K562 (cell line): ENCODE measurements around the gene DGCR2. TPM values are rescaled to one million over a fixed set of nuclear protein-coding genes. Genes with fewer than 3 reads are reported as not detected.

Source experiments
- CBX1 ChIP-seq: sonication (generic); IDR thresholded peaks from 2 replicates; pipeline ENCODE4 v1.6.1; 2016; ENCODE audit warnings: antibody characterized with exemption, low read depth, mild to moderate bottlenecking
- HMGXB4 ChIP-seq: sonication (generic); formaldehyde crosslinking; IDR thresholded peaks from 2 replicates; pipeline ENCODE4 v1.8.1; 2023; ENCODE audit warnings: mild to moderate bottlenecking, missing genetic modification reagents
- JUND ChIP-seq, 2 experiments: IDR thresholded peaks; 2 replicates in 1 of 2; 3 replicates in 1 of 2; pipeline ENCODE4 v1.6.1; 2011; ENCODE audit warnings: borderline replicate concordance in 2 of 2, low read depth in 2 of 2, low read length in 2 of 2, improper control_type of control experiment in 1 of 2, missing biosample characterization in 1 of 2, missing genetic modification characterization in 1 of 2, missing genetic modification reagents in 1 of 2
- MITF ChIP-seq: IDR thresholded peaks from 2 replicates; pipeline ENCODE4 v1.6.1; 2014; ENCODE audit warnings: antibody characterized with exemption
- NCOA2 ChIP-seq, 2 experiments: fragments of 450-650 bp; IDR thresholded peaks; 2 replicates each; pipeline ENCODE4 v1.6.1; 2018; ENCODE audit warnings: mild to moderate bottlenecking in 2 of 2, moderate library complexity in 1 of 2; ENCODE audit not compliant: partially characterized antibody in 2 of 2
- PHTF2 ChIP-seq: fragments of 250-450 bp; sonication (Bioruptor Pico); IDR thresholded peaks from 2 replicates; pipeline ENCODE4 v1.5.0; 2021; ENCODE audit warnings: mild to moderate bottlenecking
- RFX5 ChIP-seq: IDR thresholded peaks from 2 replicates; pipeline ENCODE4 v1.6.1; 2011; ENCODE audit warnings: low read depth, mild to moderate bottlenecking, improper control_type of control experiment, low read length
- U2AF1 ChIP-seq: fragments of 200-400 bp; formaldehyde crosslinking; optimal IDR thresholded peaks from 2 replicates; pipeline ENCODE3; 2017; ENCODE audit warnings: mild to moderate bottlenecking, low read depth, low read length, moderate library complexity
- USF2 ChIP-seq: sonication (generic); formaldehyde crosslinking; IDR thresholded peaks from 2 replicates; pipeline ENCODE4 v1.5.0; 2020; ENCODE audit warnings: missing genetic modification reagents
- XRCC3 ChIP-seq: fragments of 450-650 bp; IDR thresholded peaks from 2 replicates; pipeline ENCODE4 v1.6.1; 2017; ENCODE audit warnings: mild to moderate bottlenecking, moderate library complexity
- ZFP91 ChIP-seq: sonication (generic); formaldehyde crosslinking; IDR thresholded peaks from 2 replicates; pipeline ENCODE4 v1.8.0; 2022; ENCODE audit warnings: mild to moderate bottlenecking, missing genetic modification reagents
- ZNF121 ChIP-seq: sonication (generic); formaldehyde crosslinking; conservative IDR thresholded peaks from 2 replicates; pipeline ENCODE4 v1.8.0; 2022; ENCODE audit warnings: missing genetic modification reagents
- ZNF609 ChIP-seq: sonication (generic); formaldehyde crosslinking; IDR thresholded peaks from 2 replicates; pipeline ENCODE4 v1.8.1; 2023; ENCODE audit warnings: missing genetic modification reagents, mild to moderate bottlenecking, borderline replicate concordance
- polyA plus RNA-seq, 8 experiments: library from polyadenylated mRNA; depleted of rRNA in 4 of 8; stranded (reverse) in 5 of 8; unstranded in 3 of 8; fragments of >200 nt; fragmentation: Nextera tagmentation in 2 of 8; fragmentation: Illumina TruSeq in 1 of 8; extraction: Ambion mirVana in 2 of 8; extraction: Trizol in 1 of 8; gene quantifications; 2 replicates each; pipeline versions ENCODE4 v1.2.1 to v1.2.3, GENCODE V29; 2011 to 2014; ENCODE audit warnings: inconsistent platforms in 1 of 8, missing spikeins in 1 of 8
- total RNA-seq, 7 experiments: library from RNA; depleted of rRNA in 6 of 7; stranded (reverse); fragments of >200 nt in 6 of 7; fragmentation: Illumina TruSeq in 2 of 7; extraction: Trizol in 2 of 7; gene quantifications; 2 replicates each; pipeline versions ENCODE4 v1.2.1 to v1.2.3, GENCODE V29; 2011 to 2021; ENCODE audit warnings: low replicate concordance in 1 of 7

Gene DGCR2
- total and polyA plus RNA-seq, 9 of the 15 experiments (the other 6 are each of a cell fraction or from before 2014, with no cell fraction given), result 0.69 to 101 (median 56.4) TPM

GRCh38 chr22:19152942-19153883 lies 31.0 kb upstream of the DGCR2 start (continued):
- TF ChIP-seq U2AF1 (no peak), JUND (IDR thresholded peaks at IDR 0.05; ENCODE audit: borderline replicate concordance, low read depth, low read length) (no peak), JUND (tag; IDR thresholded peaks at IDR 0.05; ENCODE audit: borderline replicate concordance, low read depth, low read length) (no peak), ZNF609 (CRISPR knock-in tag) (peak; percentile 75; the same call in 1 of the 2 replicates), USF2 (peak; percentile 26; the same call in 1 of the 2 replicates), MITF (0 out of 2 replicates have a peak, but pooled peaks have one; percentile 25), XRCC3 (no peak), ZFP91 (peak; percentile 56; the same call in 1 of the 2 replicates), NCOA2 (IDR thresholded peaks at IDR 0.05; ENCODE audit: partially characterized antibody in 2 of 2) (no peak), HMGXB4 (CRISPR knock-in tag) (0 out of 2 replicates have a peak, but pooled peaks have one; percentile 38), ZNF121 (peak; percentile 94), PHTF2 (CRISPR knock-in tag) (0 out of 2 replicates have a peak, but pooled peaks have one; percentile 35), RFX5 (peak; percentile 74; the same call in 1 of the 2 replicates), CBX1 (0 out of 2 replicates have a peak, but pooled peaks have one; percentile 6)
